ENCODE measurements around the gene PHOX2B. TPM values are rescaled to one million over a fixed set of nuclear protein-coding genes. Genes with fewer than 3 reads are reported as not detected.

Gene PHOX2B
- total and polyA plus RNA-seq, 2 of the 13 experiments (the other 11 are each of a cell fraction or from before 2014, with no cell fraction given) = not detected

DNA sequence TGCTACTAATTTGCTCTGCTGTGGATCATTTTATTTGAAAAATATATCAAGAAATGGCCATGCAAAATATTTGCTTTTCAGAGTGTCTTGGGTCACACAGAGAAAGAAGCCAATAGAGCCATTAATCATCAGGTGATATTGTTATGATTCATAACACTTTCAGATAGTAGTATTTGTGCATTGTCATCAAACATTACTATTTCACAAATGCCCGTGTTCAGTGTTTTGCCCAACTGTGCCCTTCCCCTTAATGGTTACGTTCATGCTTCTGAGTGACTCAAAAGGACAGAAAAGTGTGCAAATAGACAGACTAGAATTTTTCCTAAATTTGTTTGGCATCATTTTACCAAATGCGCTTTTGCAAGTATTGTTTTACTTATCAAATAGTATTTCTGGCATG, 46.5 kb downstream of the PHOX2B start:
- Histone ChIP-seq H3K4me2 (ENCODE audit: low read depth, low read length) (no peak overlapping the region), H2AFZ (ENCODE audit: low read length) (no peak overlapping the region), H3K9ac (ENCODE audit: insufficient read depth, low read depth, low read length) (no peak overlapping the region), H3K79me2 (ENCODE audit: insufficient read depth, low read length) (no peaks in the 10 kb centered on the region), H3K36me3 (replicated peaks in 1 of 2; ENCODE audit: control insufficient read depth in 1 of 2, insufficient read depth in 2 of 2, low read length in 2 of 2) (no peaks in the 10 kb centered on the region), H3K9me3 (ENCODE audit: low read length) (no peaks in the 10 kb centered on the region), H4K20me1 (ENCODE audit: insufficient read depth, low read length) (no peaks in the 10 kb centered on the region), H3K4me3 (replicated peaks in 1 of 3; ENCODE audit: insufficient read depth in 1 of 3, low read depth in 2 of 3, low read length in 3 of 3) (no peak overlapping the region), H3K27ac (ENCODE audit: extremely low read length, insufficient read depth, low read length) (no peak overlapping the region), H3K27me3 (ENCODE audit: control insufficient read depth in 1 of 2, insufficient read depth in 2 of 2, low read length in 2 of 2) (peaks cover 0 to 3% of the 10 kb centered on the region in 2 experiments; a peak in 2 of 5 replicates), H3K4me1 (ENCODE audit: insufficient read depth, low read length) (no peaks in the 10 kb centered on the region)
- CTCF ChIA-PET (ENCODE audit: low intra/inter-chr PET ratio, low total read pairs) = no interaction called here
- in situ Hi-C loops (cut with HindIII; ENCODE audit: extremely low pct_ligation_motif_present, low pct_unique_long_range_greater_than_20kb) = no loop called here
- POLR2A ChIA-PET = no interaction called here
- ATAC-seq (no peak), FAIRE-seq (no peak), DNase-seq (ENCODE audit: low spot score) (no peak)
- BruUV-seq (replicated peaks) = no TSS peak
- TF ChIP-seq KAT8 (CRISPR knock-in tag; IDR thresholded peaks at IDR 0.05) (no peak), ZNF7 (CRISPR knock-in tag; IDR thresholded peaks at IDR 0.05) (no peak), REPIN1 (CRISPR knock-in tag; IDR thresholded peaks at IDR 0.05; ENCODE audit: borderline replicate concordance, low read depth) (no peak), RNF2 (conservative IDR thresholded peaks at IDR 0.05; ENCODE audit: low read depth) (no peak), MZF1 (CRISPR knock-in tag; IDR thresholded peaks at IDR 0.05; ENCODE audit: borderline replicate concordance) (no peak), ZNF562 (CRISPR knock-in tag; IDR thresholded peaks at IDR 0.05; ENCODE audit: borderline replicate concordance) (no peak), ZMYM4 (CRISPR knock-in tag; IDR thresholded peaks at IDR 0.05) (no peak), SP140L (CRISPR knock-in tag; IDR thresholded peaks at IDR 0.05; ENCODE audit: borderline replicate concordance) (no peak), ZNF709 (CRISPR knock-in tag; IDR thresholded peaks at IDR 0.05) (no peak), ZNF44 (CRISPR knock-in tag; IDR thresholded peaks at IDR 0.05) (no peak), ZNF720 (CRISPR knock-in tag; IDR thresholded peaks at IDR 0.05) (no peak), ZNF883 (CRISPR knock-in tag; IDR thresholded peaks at IDR 0.05; ENCODE audit: not compliant biosample characterization) (no peak), CENPX (CRISPR knock-in tag; IDR thresholded peaks at IDR 0.05) (no peak), FIP1L1 (IDR thresholded peaks at IDR 0.05; ENCODE audit: borderline replicate concordance, insufficient read depth, low read depth, low read length) (no peak)
- TF ChIP-seq, protein P1, sequence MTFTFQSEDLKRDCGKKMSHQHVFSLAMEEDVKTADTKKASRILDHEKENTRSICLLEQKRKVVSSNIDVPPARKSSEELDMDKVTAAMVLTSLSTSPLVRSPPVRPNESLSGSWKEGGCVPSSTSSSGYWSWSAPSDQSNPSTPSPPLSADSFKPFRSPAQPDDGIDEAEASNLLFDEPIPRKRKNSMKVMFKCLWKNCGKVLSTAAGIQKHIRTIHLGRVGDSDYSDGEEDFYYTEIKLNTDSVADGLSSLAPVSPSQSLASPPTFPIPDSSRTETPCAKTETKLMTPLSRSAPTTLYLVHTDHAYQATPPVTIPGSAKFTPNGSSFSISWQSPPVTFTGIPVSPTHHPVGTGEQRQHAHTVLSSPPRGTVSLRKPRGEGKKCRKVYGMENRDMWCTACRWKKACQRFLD (CRISPR knock-in tag; IDR thresholded peaks at IDR 0.05; ENCODE audit: borderline replicate concordance) = no peak
- intact Hi-C loops (cut with micrococcal nuclease; ENCODE audit: unreplicated experiment) = no loop called here
- WGBS (ENCODE audit: low lambda C conversion rate) = 0% methylated on average over 3 of the region's 3 CpGs

All from HepG2 (cell line).